NCI-H82 treated with DMSO at 0.1 percent for 48 hours (cell line): Measurements from ENCODE around the gene DMTF1.
A peak's percentile ranks its signal among the peaks of the same experiment; 100 is the strongest.
"Not testable (repeated sequence)": the region's sequence is repeated elsewhere in the genome, so short reads cannot be mapped to it uniquely, and the experiment has no call there.

ENCODE experiments used
- DNase-seq: peaks from one replicate; lab custom pipeline; 2025; ENCODE audit not compliant: unreplicated experiment; lab: John Stamatoyannopoulos, UW

Gene DMTF1

GRCh38 chr7:87192784-87193487, 40.7 kb downstream of the DMTF1 start:
- DNase-seq: no peak

GRCh38 chr7:87193912-87194311, 41.7 kb downstream of the DMTF1 start:
- DNase-seq: no peak

GRCh38 chr7:87199241-87199640, 47.0 kb downstream of the DMTF1 start:
- DNase-seq: no peak

- DNase-seq: no peak
These were observed 47.6 kb downstream of the DMTF1 start for GRCh38 chr7:87199700-87200450.

- DNase-seq: no peak
These were observed 50.0 kb downstream of the DMTF1 start for GRCh38 chr7:87202208-87202607.

- DNase-seq: no peak
These were observed 50.5 kb downstream of the DMTF1 start for GRCh38 chr7:87202705-87203104.

GRCh38 chr7:87203929-87204328, 51.7 kb downstream of the DMTF1 start:
- not testable (repeated sequence) for DNase-seq

- no peak for DNase-seq
These were observed 52.7 kb downstream of the DMTF1 start for GRCh38 chr7:87204933-87205332.

GRCh38 chr7:87205701-87206100, 53.4 kb downstream of the DMTF1 start:
- not testable (repeated sequence) for DNase-seq

- DNase-seq: no peak
These were observed 54.1 kb downstream of the DMTF1 start for GRCh38 chr7:87206361-87206760.

GRCh38 chr7:87209295-87209924, 57.2 kb downstream of the DMTF1 start:
- no peak for DNase-seq

GRCh38 chr7:87210506-87210905, 58.3 kb downstream of the DMTF1 start:
- DNase-seq: no peak

GRCh38 chr7:87212498-87212897, 60.2 kb downstream of the DMTF1 start:
- DNase-seq: no peak

GRCh38 chr7:87213252-87213651, 61.0 kb downstream of the DMTF1 start:
- no peak for DNase-seq

- no peak for DNase-seq
These were observed 61.6 kb downstream of the DMTF1 start for GRCh38 chr7:87213811-87214210.

GRCh38 chr7:87215046-87215445, 62.8 kb downstream of the DMTF1 start:
- DNase-seq: no peak

- no peak for DNase-seq
These were observed 64.7 kb downstream of the DMTF1 start for GRCh38 chr7:87216701-87217508.

- no peak for DNase-seq
These were observed 65.9 kb downstream of the DMTF1 start for GRCh38 chr7:87217983-87218653.

GRCh38 chr7:87218796-87219544, 66.7 kb downstream of the DMTF1 start:
- peak; percentile 3 for DNase-seq

GRCh38 chr7:87219545-87220025, 67.3 kb downstream of the DMTF1 start, which contains the start of gene TMEM243:
Gene TMEM243 (minus strand): TSS chr7:87219732. CDS start chr7:87219503, 229 bp downstream.
- peak; percentile 20 for DNase-seq
